Upper lobe of right lung (tissue), 1 donor: ENCODE results near the gene RAB11FIP4. TPM values are rescaled to one million over a fixed set of nuclear protein-coding genes. Genes with fewer than 3 reads are reported as not detected.

Source experiments
- ATAC-seq: fragments of 200-7000 bp; cut with Tn5 transposase; one replicate; pipeline ENCODE4 v1.9.1; 2020; ENCODE audit warnings: mild to moderate bottlenecking, moderate library complexity
- DNase-seq: peaks from one replicate; pipeline ENCODE4 v3.0.0-alpha.2; 2020
- H3K27ac ChIP-seq: fragments of 200-600 bp; one replicate; pipeline ENCODE4 v1.8.0; 2022
- H3K27me3 ChIP-seq: fragments of 200-600 bp; one replicate; pipeline ENCODE4 v1.8.0; 2022; ENCODE audit warnings: mild to moderate bottlenecking
- H3K36me3 ChIP-seq: fragments of 200-600 bp; one replicate; pipeline ENCODE4 v1.8.0; 2022
- H3K4me1 ChIP-seq: fragments of 200-600 bp; one replicate; pipeline ENCODE4 v1.8.0; 2022
- H3K4me3 ChIP-seq: fragments of 200-600 bp; one replicate; pipeline ENCODE4 v1.8.0; 2022; ENCODE audit warnings: mild to moderate bottlenecking
- H3K9me3 ChIP-seq: fragments of 200-600 bp; one replicate; pipeline ENCODE4 v1.8.0; 2022
- intact Hi-C: fragments of 100-400 bp; cut with DNase I; formaldehyde crosslinking; loops from one replicate; pipeline ENCODE4 v1.11.0; 2022
- total RNA-seq: library from RNA; stranded (reverse); fragmentation: NEBNext Ultra II Directional; extraction: Animal tissue kit (Norgen Biotek cat#: 25700); gene quantifications from one replicate; pipeline ENCODE4 v1.2.1, GENCODE V29; 2021
- TF ChIP-seq, protein P1 (sequence below): fragments of 200-600 bp; IDR thresholded peaks from one replicate; pipeline ENCODE4 v1.8.0; 2022; ENCODE audit warnings: antibody characterized with exemption
- donor health status: DM: no; HTN: yes; CAD: no; lungs with severe emphysema.

The RAB11FIP4 gene
- total RNA-seq, 1 donor from 2014 or later = 13.5 TPM

DNA sequence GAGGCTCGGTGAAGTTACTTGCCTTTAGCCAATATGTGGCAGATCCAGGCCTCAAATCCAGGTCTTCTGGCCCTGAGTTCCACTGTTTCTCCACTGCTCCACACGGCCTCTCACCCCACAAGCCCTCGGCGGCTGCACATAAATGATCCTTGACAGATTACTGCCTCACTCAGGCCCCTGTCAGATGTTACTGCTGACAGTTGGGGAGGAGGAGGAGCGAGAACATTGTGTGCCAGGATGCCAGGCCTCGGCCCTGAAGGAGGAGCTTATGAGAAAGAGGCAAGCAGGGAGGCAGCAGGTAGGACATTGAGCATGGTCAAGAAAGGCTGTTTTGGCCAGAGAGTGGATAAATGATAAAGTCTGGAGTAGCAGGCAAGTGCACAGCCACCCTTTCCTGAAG lies 88.6 kb downstream of the RAB11FIP4 start:
- Histone ChIP-seq H3K4me3 (no peak overlapping the region), H3K4me1 (no peaks in the 10 kb centered on the region), H3K36me3 (no peaks in the 10 kb centered on the region), H3K27ac (no peak overlapping the region), H3K9me3 (no peaks in the 10 kb centered on the region), H3K27me3 (no peaks in the 10 kb centered on the region)
- ATAC-seq = no peak
- TF ChIP-seq, protein P1, sequence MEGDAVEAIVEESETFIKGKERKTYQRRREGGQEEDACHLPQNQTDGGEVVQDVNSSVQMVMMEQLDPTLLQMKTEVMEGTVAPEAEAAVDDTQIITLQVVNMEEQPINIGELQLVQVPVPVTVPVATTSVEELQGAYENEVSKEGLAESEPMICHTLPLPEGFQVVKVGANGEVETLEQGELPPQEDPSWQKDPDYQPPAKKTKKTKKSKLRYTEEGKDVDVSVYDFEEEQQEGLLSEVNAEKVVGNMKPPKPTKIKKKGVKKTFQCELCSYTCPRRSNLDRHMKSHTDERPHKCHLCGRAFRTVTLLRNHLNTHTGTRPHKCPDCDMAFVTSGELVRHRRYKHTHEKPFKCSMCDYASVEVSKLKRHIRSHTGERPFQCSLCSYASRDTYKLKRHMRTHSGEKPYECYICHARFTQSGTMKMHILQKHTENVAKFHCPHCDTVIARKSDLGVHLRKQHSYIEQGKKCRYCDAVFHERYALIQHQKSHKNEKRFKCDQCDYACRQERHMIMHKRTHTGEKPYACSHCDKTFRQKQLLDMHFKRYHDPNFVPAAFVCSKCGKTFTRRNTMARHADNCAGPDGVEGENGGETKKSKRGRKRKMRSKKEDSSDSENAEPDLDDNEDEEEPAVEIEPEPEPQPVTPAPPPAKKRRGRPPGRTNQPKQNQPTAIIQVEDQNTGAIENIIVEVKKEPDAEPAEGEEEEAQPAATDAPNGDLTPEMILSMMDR = no peak
- no peak for DNase-seq
- intact Hi-C loops = no loop called here

DNA sequence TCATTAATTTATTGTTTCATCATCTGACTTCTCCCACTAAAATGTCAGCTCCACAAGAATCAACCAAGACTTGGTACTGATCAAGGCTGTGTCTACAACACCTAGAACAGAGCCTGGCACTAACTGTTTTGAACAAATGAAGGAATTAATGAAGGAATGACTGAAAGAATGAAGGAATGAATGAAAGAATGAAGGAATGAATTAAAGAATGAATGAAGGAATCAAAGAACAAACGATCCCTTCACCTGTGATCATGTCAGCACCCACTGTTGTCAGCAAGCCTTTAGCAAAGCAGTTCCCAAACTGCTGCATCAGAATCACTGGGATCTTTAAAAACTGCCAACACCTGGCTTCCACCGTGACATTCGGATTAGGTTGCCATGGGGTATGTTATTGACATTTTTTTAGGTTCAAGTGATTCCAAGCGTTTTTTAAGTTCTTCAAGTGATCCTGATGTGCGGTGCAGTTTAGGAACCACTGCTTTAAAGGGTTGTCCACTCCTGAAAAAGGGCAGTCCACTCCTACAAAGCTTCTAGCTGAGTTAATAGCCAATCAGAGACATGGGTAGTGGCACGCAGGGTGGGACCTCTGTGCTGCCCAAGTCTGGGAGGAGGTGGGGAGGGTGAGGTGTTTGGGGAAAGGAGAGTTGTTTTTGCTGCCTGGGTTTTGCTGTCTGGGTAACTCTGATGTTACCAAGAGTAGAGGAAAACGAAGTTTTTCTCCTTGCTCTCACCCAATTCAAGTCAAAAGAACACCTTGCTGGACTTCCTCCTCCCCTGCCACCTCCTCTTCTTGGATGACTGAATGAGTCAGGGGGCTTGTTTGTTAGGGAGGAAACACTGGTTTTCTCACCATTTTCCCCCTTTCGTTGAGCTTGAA lies 89.7 kb downstream of the RAB11FIP4 start:
- Histone ChIP-seq H3K27me3 (no peaks in the 10 kb centered on the region), H3K27ac (no peak overlapping the region), H3K9me3 (no peaks in the 10 kb centered on the region), H3K36me3 (no peaks in the 10 kb centered on the region), H3K4me1 (no peaks in the 10 kb centered on the region), H3K4me3 (no peak overlapping the region)
- intact Hi-C loops = no loop called here
- DNase-seq (no peak), ATAC-seq (no peak)
- TF ChIP-seq, protein P1 = no peak

DNA sequence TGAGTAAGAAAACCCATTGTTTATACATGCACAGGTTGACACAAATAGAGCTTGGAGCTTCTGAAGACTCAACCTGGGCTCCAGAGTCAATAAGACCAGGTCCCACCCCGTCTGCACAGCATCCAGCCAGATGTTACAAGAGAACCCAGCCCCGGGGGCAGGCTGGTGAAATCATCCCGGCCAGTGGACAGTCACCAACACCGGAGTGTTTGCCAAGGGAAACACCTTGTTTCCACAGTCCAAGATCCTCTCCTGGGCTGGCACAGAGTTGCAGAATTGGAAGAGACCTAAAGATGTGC lies 90.3 kb downstream of the RAB11FIP4 start:
- ATAC-seq (no peak), DNase-seq (no peak)
- intact Hi-C loops = no loop called here
- peaks cover under 1% of the 10 kb centered on the region for H3K4me1 ChIP-seq
- H3K27ac ChIP-seq = no peak overlapping the region
- H3K36me3 ChIP-seq = no peaks in the 10 kb centered on the region
- TF ChIP-seq, protein P1 = no peak
- no peaks in the 10 kb centered on the region for H3K9me3 ChIP-seq
- H3K4me3 ChIP-seq = no peak overlapping the region
- H3K27me3 ChIP-seq = no peaks in the 10 kb centered on the region

DNA sequence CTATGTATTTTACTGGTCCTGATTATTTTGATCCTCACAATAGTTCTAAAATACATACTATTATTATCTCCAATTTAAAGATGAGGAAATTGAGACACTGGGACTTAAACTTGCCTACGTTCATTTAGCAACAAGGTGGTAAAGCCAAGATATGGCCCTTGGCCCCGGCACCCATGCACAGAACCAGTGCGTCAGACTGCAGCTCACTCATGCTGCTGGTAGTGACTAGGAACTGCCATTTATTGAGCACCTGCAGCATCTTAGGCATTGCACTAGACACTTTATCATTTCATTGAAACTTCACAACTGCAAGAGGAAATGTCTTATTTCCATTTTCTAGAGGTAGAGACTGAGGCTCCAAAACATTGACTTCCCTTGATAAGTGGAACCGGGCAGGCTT lies 93.3 kb downstream of the RAB11FIP4 start:
- Histone ChIP-seq H3K27ac (no peak overlapping the region), H3K9me3 (no peaks in the 10 kb centered on the region), H3K36me3 (no peaks in the 10 kb centered on the region), H3K27me3 (no peaks in the 10 kb centered on the region), H3K4me1 (peaks cover 17% of the 10 kb centered on the region), H3K4me3 (no peak overlapping the region)
- ATAC-seq (no peak), DNase-seq (no peak)
- TF ChIP-seq, protein P1 = no peak
- intact Hi-C loops = no loop called here

DNA sequence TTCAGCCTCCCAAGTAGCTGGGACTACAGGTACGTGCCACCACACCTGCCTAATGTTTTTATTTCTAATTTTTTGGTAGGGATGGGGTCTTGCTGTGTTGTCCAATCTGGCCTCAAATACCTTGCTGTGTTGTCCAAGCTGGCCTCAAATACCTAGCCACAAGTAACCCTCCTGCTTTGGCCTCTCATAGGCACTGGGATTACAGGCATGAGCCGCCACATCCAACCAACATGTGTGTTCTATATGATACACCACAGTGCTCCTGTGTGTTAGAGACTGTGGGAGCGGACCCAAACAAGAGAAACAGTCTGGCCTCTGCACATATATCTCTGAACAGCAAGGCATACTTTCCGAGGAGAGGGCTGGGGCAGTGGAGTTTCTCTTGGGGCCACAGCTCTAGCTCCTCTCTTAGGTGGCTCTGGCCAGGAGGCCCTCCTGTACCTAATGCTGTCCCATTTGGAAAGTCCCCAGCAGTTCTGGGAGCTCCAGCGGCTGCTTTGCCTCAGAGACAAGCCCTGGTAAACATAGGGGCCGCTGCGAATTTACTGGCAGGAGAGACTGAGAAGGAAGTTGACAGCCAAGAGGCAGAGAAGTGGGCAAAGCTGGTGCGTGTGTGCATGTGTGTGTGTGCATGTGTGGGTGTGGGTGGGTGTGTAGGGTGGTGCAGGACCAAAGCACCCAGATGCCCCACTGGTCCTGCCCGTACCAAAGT lies 95.0 kb downstream of the RAB11FIP4 start:
- no peak overlapping the region for H3K4me3 ChIP-seq
- ATAC-seq (no peak), DNase-seq (peak; percentile 75)
- intact Hi-C loops = no loop called here
- H3K27ac ChIP-seq = no peak overlapping the region
- H3K27me3 ChIP-seq = no peaks in the 10 kb centered on the region
- no peaks in the 10 kb centered on the region for H3K9me3 ChIP-seq
- peaks cover 20% of the 10 kb centered on the region for H3K4me1 ChIP-seq
- TF ChIP-seq, protein P1 = no peak
- H3K36me3 ChIP-seq = no peaks in the 10 kb centered on the region
